ENCODE data around the gene MT2A.

MT2A gene

DNA sequence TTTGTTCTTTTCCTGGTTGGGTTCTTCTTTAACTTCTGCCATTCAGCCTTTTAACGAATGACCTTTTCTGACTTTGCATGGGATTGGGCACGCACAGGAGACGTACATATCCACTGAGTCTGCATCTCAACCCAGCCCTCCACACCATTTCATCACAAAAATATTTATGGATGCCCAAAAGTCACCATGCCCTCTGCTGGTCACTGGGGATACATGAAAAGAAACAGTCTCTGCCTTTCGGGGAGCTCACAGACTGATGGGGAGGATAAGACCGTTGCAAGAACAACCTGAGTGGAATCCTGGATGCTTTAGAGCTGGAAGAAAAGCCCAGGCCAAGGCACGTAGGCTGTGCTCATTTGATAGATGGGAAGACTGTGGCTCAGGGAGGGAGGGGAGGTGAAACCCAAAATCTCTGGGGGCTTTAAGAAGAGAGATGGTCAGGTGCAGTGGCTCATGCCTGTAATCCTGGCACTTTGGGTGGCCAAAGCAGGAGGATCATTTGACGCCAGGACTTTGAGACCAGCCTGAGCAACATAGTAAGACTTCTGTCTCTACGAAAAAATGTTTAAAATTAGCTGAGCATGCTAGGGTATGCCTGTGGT lies 7.9 kb upstream of the MT2A start:
- DNase-seq (ENCODE audit: low read depth) = no peak

DNA sequence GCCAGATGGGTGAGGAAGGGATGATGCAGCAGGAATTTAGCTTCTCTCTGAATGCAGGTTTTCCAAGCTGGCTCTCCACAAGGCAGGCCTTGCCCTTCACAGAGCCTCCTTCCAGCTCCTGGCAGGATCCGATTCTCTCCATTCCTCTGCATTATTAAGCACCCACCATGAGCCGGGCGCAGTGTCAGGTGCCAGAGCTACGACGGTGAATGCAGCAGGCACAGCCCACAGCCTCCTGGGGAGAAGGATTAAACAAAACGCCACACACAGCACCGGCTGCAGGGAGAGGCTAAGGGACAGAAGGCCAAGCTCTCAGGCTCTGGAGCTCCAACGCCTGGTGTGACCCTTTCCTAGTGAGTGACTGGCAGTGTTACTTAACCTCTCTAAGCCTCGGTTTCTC lies 7.1 kb upstream of the MT2A start:
- no peak for DNase-seq (ENCODE audit: low read depth)

DNA sequence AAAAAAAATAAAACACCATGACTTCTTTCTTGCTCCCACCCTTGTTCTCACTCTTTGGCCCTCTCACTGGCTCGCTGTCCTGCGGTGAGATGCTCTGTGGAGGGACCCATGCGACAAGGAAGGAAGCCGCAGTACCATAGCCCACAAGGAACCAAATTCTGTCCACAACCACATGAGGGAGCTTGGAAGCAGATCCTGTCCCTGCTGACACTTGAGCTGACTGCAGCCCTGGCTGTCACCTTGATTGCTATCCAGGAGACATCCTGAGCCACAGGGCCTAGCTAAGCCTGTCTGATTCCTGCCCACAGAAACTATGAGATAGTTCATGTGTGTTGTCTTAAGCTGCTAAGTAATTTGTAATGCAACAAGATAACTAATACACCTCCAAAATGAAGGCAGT lies 4.8 kb upstream of the MT2A start:
- DNase-seq (ENCODE audit: low read depth) = no peak

DNA sequence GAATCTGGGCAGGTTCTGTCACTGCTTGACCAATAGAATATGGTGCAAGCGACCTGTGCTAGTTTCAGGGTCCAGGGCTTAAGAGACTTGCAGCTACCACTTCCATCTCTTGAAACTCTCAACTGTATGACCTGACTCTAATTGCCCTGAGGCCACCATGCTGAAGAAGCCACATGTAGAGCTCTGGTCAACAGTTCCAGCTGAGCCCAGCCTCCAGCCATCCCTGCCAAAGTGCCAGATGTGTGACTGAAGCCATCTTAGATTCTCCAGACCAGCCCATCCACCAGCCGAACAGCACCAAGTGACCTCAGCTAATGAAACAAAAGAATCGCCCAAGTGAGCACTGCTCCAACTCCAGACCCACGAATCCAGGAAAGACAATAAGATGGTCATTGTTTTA lies 3.4 kb upstream of the MT2A start:
- DNase-seq (ENCODE audit: low read depth) = no peak

DNA sequence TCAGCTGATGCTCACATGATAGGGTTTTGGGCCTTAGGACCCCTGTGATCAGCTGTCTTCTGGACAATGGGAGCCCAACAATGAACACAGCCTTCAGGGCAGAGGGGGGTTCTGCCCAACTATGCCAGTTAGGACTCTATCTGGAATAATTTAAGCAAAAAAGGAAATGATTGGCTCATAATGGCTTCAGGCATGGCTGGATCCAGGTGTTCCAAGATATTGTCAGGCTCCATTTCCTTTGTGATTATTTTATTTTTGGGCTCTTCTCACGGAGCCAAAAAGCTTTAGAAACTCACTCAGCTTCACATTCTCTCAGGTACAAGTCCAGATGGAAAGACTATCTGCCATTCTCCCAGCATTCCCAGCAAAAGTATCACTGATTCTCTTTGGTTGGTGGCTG lies 2.9 kb upstream of the MT2A start:
- no peak for DNase-seq (ENCODE audit: low read depth)

DNA sequence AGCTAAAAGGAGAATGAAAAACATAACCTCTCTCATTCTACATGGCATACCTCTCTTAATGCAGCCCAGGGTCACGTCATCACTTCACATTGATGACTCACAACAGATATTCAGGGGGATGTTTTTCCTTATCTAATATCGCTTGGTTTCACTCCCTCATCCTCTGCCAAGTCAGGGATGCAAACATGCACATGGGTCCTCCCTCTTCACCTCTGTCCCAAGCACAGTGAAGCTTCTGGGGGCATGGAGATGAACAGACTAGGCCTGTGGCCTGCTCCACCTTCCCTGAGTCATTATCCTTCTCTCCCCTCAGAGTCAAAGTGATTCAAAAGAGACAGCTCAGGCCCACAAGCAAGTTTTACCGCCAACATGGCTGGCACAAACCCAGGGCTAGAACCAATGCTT lies 2.3 kb upstream of the MT2A start:
- DNase-seq (ENCODE audit: low read depth) = no peak

DNA sequence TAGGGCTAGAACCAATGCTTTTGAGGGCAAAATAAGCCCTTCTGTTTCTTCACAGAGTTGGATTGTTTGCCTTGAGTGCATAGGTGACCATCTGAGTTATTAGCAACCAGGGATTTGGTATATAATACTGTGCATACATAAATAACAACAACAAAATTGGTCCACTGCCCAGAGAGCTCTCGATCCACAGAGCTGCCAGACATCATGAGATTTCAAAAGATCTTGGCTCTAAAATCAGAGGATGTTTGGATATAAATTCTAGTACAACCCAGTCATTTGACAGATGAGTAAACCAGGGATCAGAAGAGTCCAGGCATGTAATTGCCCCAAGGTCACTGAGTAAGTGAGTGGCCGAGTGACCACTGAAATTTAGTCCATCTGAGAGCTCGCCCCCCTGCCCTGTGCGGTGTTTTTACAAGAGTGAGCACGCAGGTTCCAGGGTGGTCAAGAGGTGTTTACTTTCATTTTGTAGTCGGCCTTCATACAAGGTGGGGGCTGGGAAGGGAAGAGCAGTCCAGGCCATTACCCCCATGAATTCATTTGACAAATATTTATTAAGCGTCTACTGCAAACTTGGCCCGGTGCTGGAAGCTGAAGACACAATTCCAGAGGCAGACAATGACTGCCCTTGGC lies 1.8 kb upstream of the MT2A start:
- DNase-seq (ENCODE audit: low read depth) = no peak

DNA sequence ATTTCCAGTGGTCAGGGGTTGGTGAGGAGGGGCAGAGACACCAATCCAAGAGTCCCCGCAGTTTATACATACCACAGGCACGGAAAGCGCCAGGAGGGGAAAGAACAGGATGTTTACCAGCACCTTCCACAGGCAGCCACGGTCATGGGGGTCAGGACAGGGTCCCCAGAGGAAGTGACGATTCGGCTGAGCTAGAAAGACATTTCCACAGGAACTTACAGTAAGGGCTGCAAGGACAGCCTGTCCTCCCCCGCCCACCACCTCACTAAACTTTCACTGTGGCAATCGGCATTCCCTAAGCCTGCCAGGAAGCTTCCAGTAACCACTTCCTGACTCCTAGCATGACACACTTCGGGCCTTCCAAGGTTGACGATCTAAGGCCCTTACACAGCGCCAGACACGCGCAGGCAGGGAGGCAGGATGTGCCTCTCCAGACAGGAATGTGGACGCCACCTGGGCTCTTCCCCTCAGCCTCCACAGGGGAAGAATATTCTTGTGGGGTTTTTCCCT lies 1.2 kb upstream of the MT2A start:
- DNase-seq (ENCODE audit: low read depth) = no peak

DNA sequence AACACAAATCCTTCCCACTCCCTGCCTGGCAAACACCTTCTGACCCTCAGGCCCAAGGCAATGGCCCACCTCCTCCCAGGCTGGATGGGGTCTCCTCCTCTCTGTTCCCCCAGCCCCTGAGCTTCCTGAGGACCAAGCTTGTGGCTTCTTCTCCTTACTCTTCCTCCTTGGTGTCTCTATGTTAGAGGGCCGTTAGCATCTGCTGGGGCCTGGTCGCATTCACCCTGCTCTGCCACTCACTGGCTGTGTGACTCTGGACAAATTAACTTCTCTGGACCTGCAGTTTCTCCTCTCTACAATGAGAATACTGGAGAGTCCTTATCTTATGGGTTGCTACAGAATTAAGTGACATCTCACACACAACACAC lies 725 bp upstream of the MT2A start:
- DNase-seq (ENCODE audit: low read depth) = no peak

DNA sequence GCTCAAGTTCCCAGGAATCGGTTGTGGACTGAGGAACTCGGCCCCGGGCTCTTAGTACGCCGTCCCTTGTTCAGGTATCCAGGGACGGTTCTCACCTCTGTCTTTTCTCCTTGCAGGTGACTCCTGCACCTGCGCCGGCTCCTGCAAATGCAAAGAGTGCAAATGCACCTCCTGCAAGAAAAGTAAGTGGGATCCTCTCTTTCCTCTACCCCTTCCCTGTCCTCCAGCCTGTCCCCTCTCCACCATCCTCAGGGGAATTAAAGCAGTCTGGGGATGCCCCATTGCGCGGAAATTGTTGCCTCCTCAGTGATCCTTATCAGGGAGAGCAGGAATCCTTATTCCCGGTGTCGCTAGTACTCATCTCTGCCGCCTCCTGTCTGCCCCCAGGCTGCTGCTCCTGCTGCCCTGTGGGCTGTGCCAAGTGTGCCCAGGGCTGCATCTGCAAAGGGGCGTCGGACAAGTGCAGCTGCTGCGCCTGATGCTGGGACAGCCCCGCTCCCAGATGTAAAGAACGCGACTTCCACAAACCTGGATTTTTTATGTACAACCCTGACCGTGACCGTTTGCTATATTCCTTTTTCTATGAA lies 585 bp downstream of the MT2A start:
- no peak for DNase-seq (ENCODE audit: low read depth)

DNA sequence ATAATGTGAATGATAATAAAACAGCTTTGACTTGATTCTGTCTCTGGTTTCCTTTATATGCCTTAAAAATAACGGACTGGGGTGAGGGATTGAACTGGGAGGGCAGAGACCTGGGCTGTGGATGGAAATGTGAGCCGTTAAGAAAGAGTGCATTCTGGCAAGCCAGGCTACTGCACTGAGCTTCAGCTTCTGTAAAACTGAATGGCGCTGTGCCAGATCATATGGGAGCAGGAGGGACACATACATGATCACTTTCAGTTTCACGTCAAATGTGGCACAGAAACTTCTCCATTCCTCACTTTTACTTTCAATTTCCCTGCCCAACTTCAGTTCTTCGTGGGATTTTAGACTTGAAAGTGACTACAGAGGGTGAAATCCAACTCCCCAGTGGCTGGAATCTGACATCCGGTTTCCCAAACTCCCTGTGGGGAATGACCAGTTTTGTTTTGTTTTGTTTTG lies 1.1 kb downstream of the MT2A start:
- peak; percentile 60 for DNase-seq (ENCODE audit: low read depth)

DNA sequence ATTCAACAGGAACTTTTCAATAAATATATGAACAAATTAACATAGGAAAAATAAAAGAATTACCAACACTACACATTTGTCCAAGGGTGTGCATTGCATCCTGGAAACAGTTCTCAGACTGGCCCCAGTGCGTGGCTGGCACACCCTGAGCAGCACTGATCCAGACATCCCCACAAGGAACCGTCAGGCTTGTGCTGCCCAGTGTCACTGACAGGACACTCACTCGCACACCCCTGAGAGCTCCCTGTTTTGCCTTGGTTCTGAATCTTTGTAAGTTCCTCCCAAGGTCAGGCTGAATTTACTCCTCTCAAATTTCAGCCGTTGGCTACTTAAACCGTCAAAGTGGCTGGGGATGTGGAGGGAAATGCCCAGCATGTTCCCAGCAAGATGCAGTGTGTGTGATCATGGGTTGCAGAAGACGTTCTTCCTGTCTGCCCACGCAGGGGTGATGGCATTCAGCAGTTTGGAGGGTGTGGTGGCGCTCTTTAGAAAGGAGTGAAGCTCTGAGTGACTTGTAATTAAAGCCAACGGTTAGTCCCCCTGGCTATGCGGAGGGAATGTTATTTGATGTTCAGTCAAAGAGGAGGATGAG lies 1.7 kb downstream of the MT2A start:
- DNase-seq (ENCODE audit: low read depth) = peak; percentile 53

DNA sequence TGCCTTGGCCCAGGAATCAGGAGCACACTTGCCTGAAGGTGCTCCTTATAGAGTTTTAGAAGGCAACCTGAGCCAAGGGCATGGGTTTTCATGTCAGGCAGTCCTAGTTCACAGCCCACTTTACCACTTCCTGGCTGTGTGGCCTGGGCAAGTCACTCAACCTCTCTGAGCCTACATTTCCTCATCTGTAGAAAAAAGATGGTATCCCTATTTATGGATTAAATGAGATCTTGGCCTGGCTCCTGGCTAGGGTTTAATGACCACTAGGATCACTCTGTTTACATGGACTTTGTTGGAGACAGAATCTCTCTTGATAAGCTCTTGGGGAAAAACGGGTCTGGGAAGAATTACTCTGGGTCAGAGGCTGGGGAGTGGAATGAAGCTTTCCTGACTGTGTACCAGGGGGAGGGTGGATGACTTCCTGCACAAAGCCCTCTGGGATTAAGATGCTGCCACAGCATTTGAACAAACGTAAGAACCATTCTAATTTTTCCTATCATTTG lies 2.3 kb downstream of the MT2A start:
- no peak for DNase-seq (ENCODE audit: low read depth)

DNA sequence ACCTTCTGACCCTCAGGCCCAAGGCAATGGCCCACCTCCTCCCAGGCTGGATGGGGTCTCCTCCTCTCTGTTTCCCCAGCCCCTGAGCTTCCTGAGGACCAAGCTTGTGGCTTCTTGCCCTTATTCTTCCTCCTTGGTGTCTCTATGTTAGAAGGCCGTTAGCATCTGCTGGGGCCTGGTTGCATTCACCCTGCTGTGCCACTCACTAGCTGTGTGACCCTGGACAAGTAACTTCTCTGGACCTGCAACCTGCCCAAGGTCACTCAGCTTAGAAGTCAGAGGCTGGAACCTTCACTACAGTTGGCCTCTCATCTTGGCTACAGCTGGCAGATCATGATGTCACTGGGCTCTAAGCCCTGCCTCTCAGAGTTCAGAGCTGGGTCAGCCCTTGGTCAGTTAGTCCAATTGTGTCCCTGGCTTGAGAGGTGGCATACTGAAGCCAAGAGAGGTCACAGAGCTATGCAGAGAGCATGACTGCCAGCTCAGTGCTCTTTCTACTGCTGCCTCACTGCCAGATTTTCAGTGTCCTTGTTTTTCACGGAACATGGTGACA lies 3.0 kb downstream of the MT2A start:
- DNase-seq (ENCODE audit: low read depth) = no peak

DNA sequence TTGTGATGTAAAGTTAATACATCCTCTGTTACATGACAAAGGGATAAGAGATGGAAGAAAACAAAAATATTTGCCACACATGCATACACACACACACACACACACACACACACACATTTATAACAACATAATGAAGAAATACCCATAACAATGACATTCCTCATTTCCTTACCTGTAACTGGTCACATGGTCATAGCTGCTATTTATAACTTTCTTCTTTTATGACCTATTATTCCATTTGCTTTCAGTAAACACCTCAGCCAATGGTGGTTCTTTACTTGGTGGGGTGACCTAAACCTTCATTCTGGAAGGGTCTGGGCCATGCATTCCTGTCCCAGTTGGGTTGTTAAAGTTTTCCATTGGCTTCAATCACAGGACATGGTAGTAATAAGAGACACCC lies 5.3 kb downstream of the MT2A start:
- no peak for DNase-seq (ENCODE audit: low read depth)

DNA sequence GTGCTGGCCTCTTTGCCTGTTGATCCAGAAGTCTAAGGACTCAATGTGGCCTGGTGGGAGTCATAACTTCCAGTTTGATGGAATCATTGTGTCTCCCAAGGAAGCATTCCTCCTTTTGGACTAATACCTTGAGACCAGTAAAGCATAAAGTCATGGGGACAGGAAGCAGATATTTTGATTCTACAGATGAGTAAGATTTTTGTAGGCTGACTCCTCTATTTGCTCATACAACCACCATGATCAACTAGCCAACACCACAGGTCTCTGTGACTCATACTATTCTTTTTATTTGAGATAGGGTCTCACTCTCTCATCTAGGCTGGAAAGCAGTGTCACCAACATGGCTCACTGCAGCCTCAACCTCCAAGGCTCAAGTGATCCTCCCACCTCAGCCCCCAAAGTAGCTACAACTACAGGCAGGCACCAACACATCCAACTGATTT lies 6.2 kb downstream of the MT2A start:
- DNase-seq (ENCODE audit: low read depth) = no peak

DNA sequence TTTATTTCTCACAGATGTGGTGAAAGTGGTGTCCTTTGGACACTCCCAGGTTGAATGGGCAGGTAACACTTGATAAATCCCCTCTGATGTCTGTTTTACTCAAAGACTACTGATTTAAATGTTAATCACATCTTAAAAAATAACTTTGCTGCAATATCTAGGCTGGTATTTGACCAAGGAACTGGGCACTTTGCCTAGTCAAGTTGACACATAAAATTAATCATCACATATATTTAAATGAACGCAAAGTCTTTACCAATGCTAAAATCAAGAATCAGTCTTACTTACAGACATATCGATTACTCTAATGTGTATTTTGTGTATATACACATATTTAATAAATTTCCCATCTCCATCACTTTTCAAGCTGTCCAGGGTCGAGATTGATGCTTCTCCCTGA lies 7.0 kb downstream of the MT2A start:
- no peak for DNase-seq (ENCODE audit: low read depth)

DNA sequence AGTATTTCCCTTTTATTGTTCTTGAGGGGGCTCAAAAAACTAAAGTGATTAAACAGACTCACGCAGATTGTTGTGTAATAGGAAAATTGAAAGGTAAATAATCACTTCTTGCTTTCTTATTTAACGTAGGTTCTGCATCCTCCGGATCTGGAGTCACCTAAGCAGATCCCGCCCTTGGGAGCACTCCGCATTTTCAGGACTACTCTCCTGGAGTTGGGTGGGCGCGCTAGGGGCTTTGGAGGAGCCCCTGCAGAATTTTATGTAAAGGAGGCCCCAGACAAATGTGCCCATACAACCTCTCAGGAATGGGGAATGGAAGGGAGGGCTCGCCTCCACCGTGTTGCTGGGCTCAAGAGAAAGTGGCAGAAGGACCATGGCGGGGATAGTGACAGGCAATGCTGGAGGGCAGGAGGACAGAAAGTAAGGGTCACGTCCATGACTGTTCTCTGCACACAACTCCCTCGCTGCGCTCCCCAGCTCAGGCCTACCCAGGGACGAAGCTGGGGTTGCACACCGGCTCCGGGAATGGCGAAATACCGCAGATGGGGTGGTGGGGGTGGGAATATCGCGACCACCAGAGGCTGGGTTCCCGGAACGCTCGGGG lies 8.3 kb downstream of the MT2A start:
- DNase-seq (ENCODE audit: low read depth) = no peak

DNA sequence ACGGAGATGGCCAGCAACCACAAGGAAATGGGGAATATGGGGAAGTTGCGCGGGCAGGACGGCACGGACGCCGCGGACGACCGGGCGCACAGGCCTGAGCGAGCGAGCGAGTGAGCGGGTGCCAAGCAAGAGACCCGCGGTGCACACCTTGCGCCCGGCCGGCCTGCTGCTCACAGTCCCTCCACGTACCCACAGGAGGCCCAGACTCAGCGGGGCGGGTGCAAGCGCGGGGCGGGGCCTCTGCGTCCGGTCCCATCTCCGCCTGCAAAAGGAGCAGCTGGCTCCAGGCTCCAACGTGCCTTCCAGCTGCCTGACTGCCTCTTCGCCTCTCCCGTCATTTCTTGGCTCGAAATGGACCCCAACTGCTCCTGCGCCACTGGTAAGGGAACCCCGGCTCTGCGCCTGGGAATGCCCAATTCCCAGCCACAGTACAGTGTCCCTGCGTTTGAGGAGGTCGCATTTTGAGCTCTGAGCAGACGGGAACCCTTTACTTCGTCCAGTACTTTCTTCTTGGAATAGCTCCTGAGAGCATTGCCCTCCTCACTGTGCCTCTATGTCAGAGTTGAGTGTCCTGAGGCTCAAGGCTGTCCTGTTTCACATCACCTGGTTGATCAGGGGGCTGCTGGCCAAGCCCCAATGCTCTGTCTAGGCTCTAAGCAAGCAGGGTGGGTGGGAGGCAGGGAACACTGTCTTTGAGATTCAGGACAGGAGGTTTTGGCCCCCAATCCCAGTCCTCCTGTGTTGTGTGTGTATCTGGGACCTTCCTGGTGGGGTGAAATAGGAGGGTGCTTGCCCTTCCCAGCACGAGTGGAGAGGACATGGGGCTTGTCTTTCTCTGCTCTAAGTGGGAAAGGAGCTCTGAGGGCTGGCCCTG lies 9.1 kb downstream of the MT2A start:
- DNase-seq (ENCODE audit: low read depth) = no peak

DNA sequence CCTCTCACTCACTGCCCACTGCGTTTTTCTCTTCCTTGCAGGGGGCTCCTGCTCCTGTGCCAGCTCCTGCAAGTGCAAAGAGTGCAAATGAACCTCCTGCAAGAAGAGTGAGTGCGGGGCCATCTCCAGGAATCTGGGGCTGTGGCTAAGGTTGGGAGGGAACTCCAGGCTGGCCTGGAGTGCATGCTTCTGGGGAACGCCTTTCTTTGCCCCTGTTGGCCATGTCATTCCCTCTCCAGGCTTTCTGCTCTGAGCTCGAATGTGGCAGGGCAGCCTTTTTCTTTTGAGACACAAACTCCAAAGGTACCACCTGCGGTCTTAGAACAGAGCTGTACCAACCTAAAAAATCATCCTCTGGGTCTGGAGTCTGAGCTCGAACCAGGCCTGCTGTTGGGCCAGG lies 9.8 kb downstream of the MT2A start:
- no peak for DNase-seq (ENCODE audit: low read depth)

DNA sequence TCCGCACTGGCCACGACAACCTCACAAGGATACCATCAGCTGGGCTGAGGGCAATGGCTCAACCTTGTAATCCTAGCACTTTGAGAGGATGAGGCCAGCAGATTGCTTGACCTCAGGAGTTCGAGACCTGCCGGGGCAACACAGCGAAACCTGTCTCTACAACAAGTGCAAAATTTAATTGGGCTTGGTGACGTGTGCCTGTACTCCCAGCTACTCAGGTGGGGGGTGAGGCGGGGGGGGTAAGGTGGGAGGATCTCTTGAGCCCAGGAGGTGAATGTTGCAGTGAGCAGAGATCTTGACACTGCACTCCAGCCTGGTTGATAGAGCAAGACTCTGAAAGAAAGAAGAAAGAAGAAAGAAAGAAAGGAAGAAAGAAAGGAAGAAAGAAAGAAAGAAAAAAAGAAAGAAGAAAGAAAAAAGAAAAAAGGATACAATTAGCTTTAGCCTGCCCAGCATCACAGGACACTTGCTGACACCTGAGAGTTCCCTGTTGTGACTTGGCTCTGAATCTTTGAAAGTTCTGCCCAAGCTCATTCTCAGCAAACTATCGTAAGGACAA lies 12.0 kb downstream of the MT2A start:
- no peak for DNase-seq (ENCODE audit: low read depth)

Measured in stimulated activated CD8-positive, alpha-beta memory T cell treated with anti-CD3 and anti-CD28 coated beads, Interleukin-12 subunit alpha, Interleukin-12 subunit beta, amount 100 ng/mL, for 1 hour (primary cell).